GM12872 (cell line): Measurements from ENCODE around the gene KRT33A.
"Not testable (repeated sequence)": the region's sequence is repeated elsewhere in the genome, so short reads cannot be mapped to it uniquely, and the experiment has no call there.

Experiments
- TF ChIP-seq, protein P1 (sequence below): IDR thresholded peaks from 3 replicates; pipeline ENCODE4 v1.5.1; 2011; ENCODE audit warnings: low read depth, mild to moderate bottlenecking, low read length, moderate library complexity; ENCODE audit not compliant: insufficient read depth

The KRT33A gene

GRCh38 chr17:41381943-41382342 is 31.3 kb upstream of the KRT33A start, which contains the start of gene KRT34:
KRT34 (minus strand) TSS chr17:41382306; CDS start chr17:41382246, 60 bp downstream.
- TF ChIP-seq, protein P1, sequence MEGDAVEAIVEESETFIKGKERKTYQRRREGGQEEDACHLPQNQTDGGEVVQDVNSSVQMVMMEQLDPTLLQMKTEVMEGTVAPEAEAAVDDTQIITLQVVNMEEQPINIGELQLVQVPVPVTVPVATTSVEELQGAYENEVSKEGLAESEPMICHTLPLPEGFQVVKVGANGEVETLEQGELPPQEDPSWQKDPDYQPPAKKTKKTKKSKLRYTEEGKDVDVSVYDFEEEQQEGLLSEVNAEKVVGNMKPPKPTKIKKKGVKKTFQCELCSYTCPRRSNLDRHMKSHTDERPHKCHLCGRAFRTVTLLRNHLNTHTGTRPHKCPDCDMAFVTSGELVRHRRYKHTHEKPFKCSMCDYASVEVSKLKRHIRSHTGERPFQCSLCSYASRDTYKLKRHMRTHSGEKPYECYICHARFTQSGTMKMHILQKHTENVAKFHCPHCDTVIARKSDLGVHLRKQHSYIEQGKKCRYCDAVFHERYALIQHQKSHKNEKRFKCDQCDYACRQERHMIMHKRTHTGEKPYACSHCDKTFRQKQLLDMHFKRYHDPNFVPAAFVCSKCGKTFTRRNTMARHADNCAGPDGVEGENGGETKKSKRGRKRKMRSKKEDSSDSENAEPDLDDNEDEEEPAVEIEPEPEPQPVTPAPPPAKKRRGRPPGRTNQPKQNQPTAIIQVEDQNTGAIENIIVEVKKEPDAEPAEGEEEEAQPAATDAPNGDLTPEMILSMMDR = not testable (repeated sequence)

DNA sequence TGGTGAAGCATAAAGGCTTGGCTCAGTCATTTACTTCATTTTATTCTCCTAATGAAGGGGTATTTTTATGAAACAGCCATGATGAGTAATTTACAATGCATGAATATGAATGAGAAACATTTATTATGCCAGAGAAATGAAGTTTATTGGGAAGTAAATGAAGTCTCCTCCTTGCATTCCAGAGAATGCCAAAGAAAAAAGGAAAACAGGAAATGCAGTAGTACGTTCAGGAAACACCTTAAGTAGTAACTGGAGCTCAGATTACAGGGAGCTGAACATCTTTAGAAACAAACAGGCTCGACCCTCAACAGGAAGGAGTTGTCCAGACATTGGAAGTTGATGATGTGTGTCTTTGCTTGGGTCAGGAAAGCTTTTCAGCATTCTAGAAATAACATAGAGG is 26.9 kb upstream of the KRT33A start:
- TF ChIP-seq, protein P1 = no peak

GRCh38 chr17:41369713-41370112 is 19.1 kb upstream of the KRT33A start, which contains the start of gene KRT33B:
KRT33B (minus strand) TSS chr17:41369813; CDS start chr17:41369750, 63 bp downstream.
- TF ChIP-seq, protein P1 = no peak

DNA sequence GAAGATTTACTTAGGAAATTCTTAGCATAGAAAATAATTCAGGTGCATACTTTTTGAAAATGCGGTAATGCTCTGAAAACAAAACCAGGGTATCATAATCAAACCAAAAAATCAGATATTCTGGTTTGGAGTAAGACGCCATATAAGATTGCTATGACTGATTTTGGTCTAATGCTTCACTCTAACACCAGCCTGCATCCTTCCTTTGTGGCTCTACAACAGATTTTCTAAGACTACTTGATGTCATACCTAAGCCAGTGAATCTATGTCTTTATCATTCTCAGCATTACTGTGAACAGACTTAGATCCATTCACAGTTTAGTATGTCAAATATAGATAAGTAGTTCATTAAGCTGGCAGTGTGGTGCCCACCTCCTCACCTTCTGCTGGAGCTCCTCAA is 18.4 kb upstream of the KRT33A start:
- TF ChIP-seq, protein P1 = no peak

DNA sequence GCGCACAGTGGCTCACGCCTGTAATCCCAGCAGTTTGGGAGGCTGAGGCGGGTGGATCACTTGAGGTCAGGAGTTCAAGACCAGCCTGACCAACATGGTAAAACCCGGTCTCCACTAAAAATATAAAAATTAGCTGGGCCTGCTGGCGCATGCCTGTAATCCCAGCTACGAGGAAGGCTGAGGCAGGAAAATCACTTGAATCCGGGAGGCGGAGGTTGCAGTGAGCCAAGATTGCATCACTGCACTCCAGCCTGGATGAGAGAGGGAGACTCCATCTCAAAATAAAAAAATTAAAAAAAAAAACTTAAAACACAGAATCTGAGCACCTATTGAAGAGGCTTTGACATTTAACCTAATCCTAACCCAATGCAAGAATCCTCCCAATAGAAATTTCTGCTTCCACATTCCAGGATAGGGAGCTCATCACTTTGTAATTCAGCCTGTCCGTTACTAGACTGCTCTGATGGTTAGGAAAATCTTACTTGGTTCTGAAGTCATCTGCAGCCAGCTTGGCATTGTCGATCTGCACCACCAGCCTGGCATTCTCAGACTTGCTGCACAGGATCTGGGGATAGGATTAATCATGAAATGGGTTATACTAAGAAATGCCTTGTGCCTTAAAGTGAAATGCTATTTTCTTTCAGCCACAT is 16.9 kb upstream of the KRT33A start:
- TF ChIP-seq, protein P1 = no peak

- TF ChIP-seq, protein P1 = no peak
These were observed 15.4 kb upstream of the KRT33A start for GRCh38 chr17:41366070-41366469.

GRCh38 chr17:41363881-41364280 is 13.3 kb upstream of the KRT33A start:
- TF ChIP-seq, protein P1 = no peak
